ENCODE measurements around the gene WDR47. TPM values are rescaled to one million over a fixed set of nuclear protein-coding genes. Genes with fewer than 3 reads are reported as not detected.
A peak's percentile ranks its signal among the peaks of the same experiment; 100 is the strongest.

The WDR47 gene
- total and polyA plus RNA-seq, 2 of the 8 experiments (the other 6 are each of a cell fraction or from before 2014, with no cell fraction given), result 1.9 to 6.7 TPM

DNA sequence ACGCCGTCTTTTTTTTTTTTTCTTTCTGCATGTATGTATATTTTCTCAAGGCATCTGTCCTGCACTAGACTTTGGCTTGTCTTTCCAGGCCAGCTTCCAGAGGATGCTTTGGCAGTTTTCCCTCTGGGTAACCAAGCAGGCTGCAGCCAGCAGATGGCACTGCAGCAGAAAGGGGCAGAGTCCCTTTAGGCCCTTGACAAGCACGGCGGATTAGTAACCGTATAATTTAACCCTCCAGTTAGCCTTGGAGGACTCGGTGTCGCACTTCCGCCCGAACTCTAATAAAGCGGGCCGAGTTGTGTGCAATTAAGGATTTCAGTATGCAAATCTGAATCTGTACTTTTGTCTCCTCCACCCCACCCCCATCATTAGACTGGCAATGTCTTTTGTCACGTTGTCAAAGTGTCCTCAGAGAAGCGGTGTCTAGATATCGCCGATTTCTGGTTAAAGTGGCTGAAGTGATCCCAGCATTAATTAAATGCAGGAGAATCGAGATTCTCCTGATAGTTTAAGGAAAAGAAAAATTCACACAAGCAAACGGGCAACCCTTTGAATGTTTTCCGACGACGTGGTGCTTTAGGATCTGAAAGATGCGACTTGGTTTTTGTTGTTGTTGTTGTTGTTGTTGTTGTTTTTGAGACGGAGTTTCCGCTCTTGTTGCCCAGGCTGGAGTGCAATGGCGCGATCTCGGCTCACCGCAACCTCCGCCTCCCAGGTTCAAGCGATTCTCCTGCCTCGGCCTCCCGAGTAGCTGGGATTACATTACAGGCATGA is 47.5 kb upstream of the WDR47 start:
- H3K23me2 ChIP-seq (ENCODE audit: low read depth, low read length), result no peaks in the 10 kb centered on the region
- no peak overlapping the region for H4K5ac ChIP-seq (ENCODE audit: insufficient read length, low read depth, low read length)
- WGBS, 2 experiments (ENCODE audit: extremely low coverage in 1 of 2, insufficient coverage in 1 of 2, insufficient read length in 1 of 2, insufficient replicate concordance in 2 of 2, low coverage in 1 of 2, low lambda C conversion rate in 2 of 2, missing lambda C conversion rate in 1 of 2), result 82% methylated on average over 24 of the region's 31 CpGs; no CpG with 5 or more reads in 1 of the 2 experiments
- H2BK15ac ChIP-seq (ENCODE audit: low read length), result no peak overlapping the region
- no peak overlapping the region for H3K56ac ChIP-seq (replicated peaks; ENCODE audit: insufficient read length, low read depth, low read length)
- POLR2A ChIA-PET (ENCODE audit: partially characterized antibody), result interaction anchor here (0.6 to 11.9 kb wide), 8 partner anchors 9 to 157 kb away, joined by 3 to 99 read pairs (median 3); partner anchors contain the start of gene TAF13
- H3K27ac ChIP-seq (ENCODE audit: low read depth, low read length), result no peak overlapping the region
- H4K8ac ChIP-seq (ENCODE audit: extremely low read depth, insufficient read depth, low read length), result 0 out of 2 replicates have a peak overlapping the region, but pooled peaks have one; percentile 9
- H3K9me3 ChIP-seq (ENCODE audit: insufficient read depth in 2 of 2, low read depth in 1 of 2, low read length in 1 of 2), result no peaks in the 10 kb centered on the region
- no peak overlapping the region for H3K18ac ChIP-seq (ENCODE audit: extremely low read depth, low read length)
- H2BK5ac ChIP-seq (ENCODE audit: low read depth, low read length), result no peak overlapping the region
- H3K4ac ChIP-seq (replicated peaks; ENCODE audit: insufficient read length, low read depth, low read length), result no peak overlapping the region
- H3K4me2 ChIP-seq (ENCODE audit: insufficient read depth in 1 of 2, low read depth in 2 of 2, low read length in 2 of 2), result peak overlapping the region in 1 of 2 experiments; percentile 55; a peak in 1 of 4 replicates
- no peak overlapping the region for H2BK12ac ChIP-seq (ENCODE audit: low read depth, low read length)
- TF ChIP-seq, protein P1, sequence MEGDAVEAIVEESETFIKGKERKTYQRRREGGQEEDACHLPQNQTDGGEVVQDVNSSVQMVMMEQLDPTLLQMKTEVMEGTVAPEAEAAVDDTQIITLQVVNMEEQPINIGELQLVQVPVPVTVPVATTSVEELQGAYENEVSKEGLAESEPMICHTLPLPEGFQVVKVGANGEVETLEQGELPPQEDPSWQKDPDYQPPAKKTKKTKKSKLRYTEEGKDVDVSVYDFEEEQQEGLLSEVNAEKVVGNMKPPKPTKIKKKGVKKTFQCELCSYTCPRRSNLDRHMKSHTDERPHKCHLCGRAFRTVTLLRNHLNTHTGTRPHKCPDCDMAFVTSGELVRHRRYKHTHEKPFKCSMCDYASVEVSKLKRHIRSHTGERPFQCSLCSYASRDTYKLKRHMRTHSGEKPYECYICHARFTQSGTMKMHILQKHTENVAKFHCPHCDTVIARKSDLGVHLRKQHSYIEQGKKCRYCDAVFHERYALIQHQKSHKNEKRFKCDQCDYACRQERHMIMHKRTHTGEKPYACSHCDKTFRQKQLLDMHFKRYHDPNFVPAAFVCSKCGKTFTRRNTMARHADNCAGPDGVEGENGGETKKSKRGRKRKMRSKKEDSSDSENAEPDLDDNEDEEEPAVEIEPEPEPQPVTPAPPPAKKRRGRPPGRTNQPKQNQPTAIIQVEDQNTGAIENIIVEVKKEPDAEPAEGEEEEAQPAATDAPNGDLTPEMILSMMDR (IDR thresholded peaks at IDR 0.05; ENCODE audit: control extremely low read depth in 1 of 3, insufficient read depth in 1 of 3, low read depth in 1 of 3, low read length in 3 of 3), result peak; percentile 64 to 81 (median 71)
- TF ChIP-seq SP1 (IDR thresholded peaks at IDR 0.05; ENCODE audit: low read depth, low read length) (no peak), NANOG (IDR thresholded peaks at IDR 0.05; ENCODE audit: insufficient read depth, low read depth, low read length, poor library complexity, severe bottlenecking) (no peak), GABPA (IDR thresholded peaks at IDR 0.05; ENCODE audit: borderline replicate concordance, insufficient read depth, low read length) (no peak), POU5F1 (IDR thresholded peaks at IDR 0.05; ENCODE audit: low read depth, low read length) (no peak), RAD21 (IDR thresholded peaks at IDR 0.05 in 1 of 2, conservative IDR thresholded peaks at IDR 0.05 in 1 of 2; ENCODE audit: low read depth in 2 of 2, low read length in 2 of 2) (peak; percentile 27 to 57), ZNF274 (IDR thresholded peaks at IDR 0.05; ENCODE audit: borderline replicate concordance, extremely low read depth, low read length) (no peak)
- TF ChIP-seq, protein P2, sequence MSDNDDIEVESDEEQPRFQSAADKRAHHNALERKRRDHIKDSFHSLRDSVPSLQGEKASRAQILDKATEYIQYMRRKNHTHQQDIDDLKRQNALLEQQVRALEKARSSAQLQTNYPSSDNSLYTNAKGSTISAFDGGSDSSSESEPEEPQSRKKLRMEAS (IDR thresholded peaks at IDR 0.05), result no peak
- H3K79me1 ChIP-seq (ENCODE audit: low read depth, low read length), result no peaks in the 10 kb centered on the region
- H4K91ac ChIP-seq (replicated peaks; ENCODE audit: insufficient read length, low read length), result no peak overlapping the region
- DNase-seq (ENCODE audit: low read depth in 1 of 2, low spot score in 2 of 2) (peak in 1 of 2 experiments; percentile 69), FAIRE-seq (no peak)
- H3K79me2 ChIP-seq (ENCODE audit: control insufficient read depth in 1 of 2, insufficient read depth in 2 of 2, low read length in 2 of 2), result peaks cover 0 to 16% of the 10 kb centered on the region in 2 experiments; a peak in 3 of 4 replicates
- no peak overlapping the region for H3K9ac ChIP-seq (replicated peaks in 1 of 4; ENCODE audit: extremely low read depth in 1 of 4, low read depth in 3 of 4, low read length in 3 of 4)
- H2AFZ ChIP-seq (ENCODE audit: low read length), result no peak overlapping the region
- H4K20me1 ChIP-seq (replicated peaks in 1 of 2; ENCODE audit: control insufficient read depth in 1 of 2, insufficient read depth in 2 of 2, low read length in 2 of 2), result peaks cover 0 to 2% of the 10 kb centered on the region in 2 experiments
- H2BK120ac ChIP-seq (replicated peaks; ENCODE audit: low read depth, low read length), result no peak overlapping the region
- peaks cover 0 to 2% (median under 1%) of the 10 kb centered on the region in 4 experiments; a peak in 2 of 8 replicates for H3K36me3 ChIP-seq (ENCODE audit: control insufficient read depth in 2 of 4, insufficient read depth in 4 of 4, low read length in 3 of 4)
- H2AK5ac ChIP-seq (ENCODE audit: low read depth, low read length), result no peak overlapping the region
- peak overlapping the region in 1 of 4 experiments; percentile 87; a peak in 1 of 8 replicates for H3K4me3 ChIP-seq (ENCODE audit: extremely low read depth in 1 of 4, insufficient read depth in 2 of 4, low read depth in 3 of 4, low read length in 4 of 4)
- CTCF ChIA-PET (ENCODE audit: partially characterized antibody), result interaction anchor here (0.6 to 3.6 kb wide), 9 partner anchors 10 to 372 kb away, joined by 3 to 20 read pairs (median 3); partner anchors contain the start of gene TAF13
- H3K23ac ChIP-seq (ENCODE audit: insufficient read length), result no peak overlapping the region
- H3K27me3 ChIP-seq (replicated peaks in 1 of 4; ENCODE audit: control insufficient read depth in 3 of 4, extremely low read depth in 1 of 4, insufficient read depth in 3 of 4, low read length in 3 of 4), result no peaks in the 10 kb centered on the region
- no peak overlapping the region for H3K14ac ChIP-seq (ENCODE audit: insufficient read length)
- H3K4me1 ChIP-seq (replicated peaks in 1 of 4; ENCODE audit: control insufficient read depth in 3 of 4, insufficient read depth in 4 of 4, low read length in 3 of 4), result peaks cover 0 to 5% (median 0%) of the 10 kb centered on the region in 4 experiments; a peak in 2 of 7 replicates
- H2BK20ac ChIP-seq (ENCODE audit: low read length), result no peak overlapping the region
